ENCODE measurements around the gene AJUBA.

DNA sequence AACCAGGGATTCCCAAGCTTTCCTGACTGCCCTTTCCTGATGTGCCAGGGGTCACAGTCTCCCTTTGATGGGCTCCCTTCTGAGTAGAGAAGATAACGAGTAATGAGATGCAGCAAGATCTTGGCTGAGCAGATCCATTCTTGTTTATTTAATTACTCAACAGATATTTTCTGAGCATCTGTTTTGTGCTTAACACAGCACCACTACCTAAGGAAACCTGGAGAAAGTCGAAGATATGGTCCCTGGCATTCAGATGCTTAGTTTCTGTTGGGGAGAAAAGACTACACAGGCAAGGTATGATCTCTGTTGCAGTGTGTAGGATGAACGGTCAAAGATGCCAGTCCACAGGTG lies 3.9 kb downstream of the AJUBA start:
- TF ChIP-seq, protein P1, sequence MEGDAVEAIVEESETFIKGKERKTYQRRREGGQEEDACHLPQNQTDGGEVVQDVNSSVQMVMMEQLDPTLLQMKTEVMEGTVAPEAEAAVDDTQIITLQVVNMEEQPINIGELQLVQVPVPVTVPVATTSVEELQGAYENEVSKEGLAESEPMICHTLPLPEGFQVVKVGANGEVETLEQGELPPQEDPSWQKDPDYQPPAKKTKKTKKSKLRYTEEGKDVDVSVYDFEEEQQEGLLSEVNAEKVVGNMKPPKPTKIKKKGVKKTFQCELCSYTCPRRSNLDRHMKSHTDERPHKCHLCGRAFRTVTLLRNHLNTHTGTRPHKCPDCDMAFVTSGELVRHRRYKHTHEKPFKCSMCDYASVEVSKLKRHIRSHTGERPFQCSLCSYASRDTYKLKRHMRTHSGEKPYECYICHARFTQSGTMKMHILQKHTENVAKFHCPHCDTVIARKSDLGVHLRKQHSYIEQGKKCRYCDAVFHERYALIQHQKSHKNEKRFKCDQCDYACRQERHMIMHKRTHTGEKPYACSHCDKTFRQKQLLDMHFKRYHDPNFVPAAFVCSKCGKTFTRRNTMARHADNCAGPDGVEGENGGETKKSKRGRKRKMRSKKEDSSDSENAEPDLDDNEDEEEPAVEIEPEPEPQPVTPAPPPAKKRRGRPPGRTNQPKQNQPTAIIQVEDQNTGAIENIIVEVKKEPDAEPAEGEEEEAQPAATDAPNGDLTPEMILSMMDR (conservative IDR thresholded peaks at IDR 0.05 in 1 of 2, IDR thresholded peaks at IDR 0.05 in 1 of 2; ENCODE audit: extremely low read depth in 1 of 2, insufficient read depth in 1 of 2, low read depth in 1 of 2, low read length in 2 of 2), result no peak
- TF ChIP-seq EZH2 (IDR thresholded peaks at IDR 0.05; ENCODE audit: borderline replicate concordance, low read length), result no peak
